ENCODE data around the gene RPL29.

RPL29 gene

GRCh38 chr3:51946796-51947195 lies 48.9 kb downstream of the RPL29 start:
- TF ChIP-seq, protein P1, sequence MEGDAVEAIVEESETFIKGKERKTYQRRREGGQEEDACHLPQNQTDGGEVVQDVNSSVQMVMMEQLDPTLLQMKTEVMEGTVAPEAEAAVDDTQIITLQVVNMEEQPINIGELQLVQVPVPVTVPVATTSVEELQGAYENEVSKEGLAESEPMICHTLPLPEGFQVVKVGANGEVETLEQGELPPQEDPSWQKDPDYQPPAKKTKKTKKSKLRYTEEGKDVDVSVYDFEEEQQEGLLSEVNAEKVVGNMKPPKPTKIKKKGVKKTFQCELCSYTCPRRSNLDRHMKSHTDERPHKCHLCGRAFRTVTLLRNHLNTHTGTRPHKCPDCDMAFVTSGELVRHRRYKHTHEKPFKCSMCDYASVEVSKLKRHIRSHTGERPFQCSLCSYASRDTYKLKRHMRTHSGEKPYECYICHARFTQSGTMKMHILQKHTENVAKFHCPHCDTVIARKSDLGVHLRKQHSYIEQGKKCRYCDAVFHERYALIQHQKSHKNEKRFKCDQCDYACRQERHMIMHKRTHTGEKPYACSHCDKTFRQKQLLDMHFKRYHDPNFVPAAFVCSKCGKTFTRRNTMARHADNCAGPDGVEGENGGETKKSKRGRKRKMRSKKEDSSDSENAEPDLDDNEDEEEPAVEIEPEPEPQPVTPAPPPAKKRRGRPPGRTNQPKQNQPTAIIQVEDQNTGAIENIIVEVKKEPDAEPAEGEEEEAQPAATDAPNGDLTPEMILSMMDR (conservative IDR thresholded peaks at IDR 0.05; ENCODE audit: low read depth): no peak
- POLR2A ChIA-PET (ENCODE audit: low non-redundant PET): no interaction called here
- CTCF ChIA-PET: interaction anchor here (1.0 kb wide), 1 partner anchor 10 kb away, joined by 3 read pairs; no protein-coding TSS in a partner anchor
- H3K27ac ChIP-seq: no peak overlapping the region
- no peak for DNase-seq (ENCODE audit: low spot score)

GRCh38 chr3:51945926-51946705 lies 49.6 kb downstream of the RPL29 start:
- ChIA-PET POLR2A (ENCODE audit: low non-redundant PET) (no interaction called here), CTCF (interaction anchor here (1.3 kb wide), 1 partner anchor 28 kb away, joined by 6 read pairs; the partner anchor contains the start of gene ABHD14B)
- no peak for DNase-seq (ENCODE audit: low spot score)
- TF ChIP-seq, protein P1 (conservative IDR thresholded peaks at IDR 0.05; ENCODE audit: low read depth): no peak
- 0 out of 2 replicates have a peak overlapping the region, but pooled peaks have one; percentile 91 for H3K27ac ChIP-seq

GRCh38 chr3:51945031-51945840 lies 50.5 kb downstream of the RPL29 start:
- CTCF ChIA-PET: interaction anchor here (1.3 kb wide), 1 partner anchor 29 kb away, joined by 6 read pairs; the partner anchor contains the start of gene ABHD14B
- TF ChIP-seq, protein P1 (conservative IDR thresholded peaks at IDR 0.05; ENCODE audit: low read depth): no peak
- DNase-seq (ENCODE audit: low spot score): no peak
- POLR2A ChIA-PET (ENCODE audit: low non-redundant PET): no interaction called here
- peak overlapping the region; percentile 91 for H3K27ac ChIP-seq

- ChIA-PET POLR2A (ENCODE audit: low non-redundant PET) (no interaction called here), CTCF (interaction anchor here (0.7 kb wide), 1 partner anchor 178 kb away, joined by 3 read pairs; no protein-coding TSS in a partner anchor)
- peak overlapping the region; percentile 91 for H3K27ac ChIP-seq
- no peak for DNase-seq (ENCODE audit: low spot score)
- TF ChIP-seq, protein P1 (conservative IDR thresholded peaks at IDR 0.05; ENCODE audit: low read depth): no peak
These were observed 51.2 kb downstream of the RPL29 start for GRCh38 chr3:51944451-51945021.
